Lung (tissue), 12 donors: Measurements from ENCODE around the gene URGCP. TPM values are rescaled to one million over a fixed set of nuclear protein-coding genes. Genes with fewer than 3 reads are reported as not detected.

ENCODE experiments used
- ATAC-seq: fragments of 200-7000 bp; cut with Tn5 transposase; one replicate; pipeline ENCODE4 v1.9.1; 2020; ENCODE audit warnings: moderate number of reproducible peaks; ENCODE audit not compliant: insufficient read depth, low FRiP score
- DNase-seq, 3 donors: peaks; one replicate each; pipeline ENCODE4 v3.0.0-alpha.2; 2013 to 2017
- H3K27ac ChIP-seq, 2 donors: one replicate each; pipeline ENCODE4 v1.5.1; 2013; ENCODE audit warnings: mild to moderate bottlenecking in 2 of 2, moderate library complexity in 2 of 2, control low read depth in 1 of 2, inconsistent platforms in 1 of 2, low read depth in 1 of 2, low read length in 1 of 2
- H3K27me3 ChIP-seq, 3 donors: one replicate each; pipeline ENCODE4 v1.5.1; 2013; ENCODE audit warnings: low read length in 2 of 3; ENCODE audit not compliant: control insufficient read depth in 3 of 3, insufficient read depth in 3 of 3
- H3K36me3 ChIP-seq, 4 donors: one replicate each; pipeline ENCODE4 v1.5.1; 2013; ENCODE audit warnings: low read length in 4 of 4, mild to moderate bottlenecking in 1 of 4, moderate library complexity in 1 of 4; ENCODE audit not compliant: control insufficient read depth in 4 of 4, insufficient read depth in 4 of 4
- H3K4me1 ChIP-seq, 5 donors: one replicate each; pipeline ENCODE4 v1.5.1; 2013; ENCODE audit warnings: low read length in 5 of 5, mild to moderate bottlenecking in 2 of 5, moderate library complexity in 1 of 5; ENCODE audit not compliant: control insufficient read depth in 5 of 5, insufficient read depth in 5 of 5
- H3K4me3 ChIP-seq: one replicate; pipeline ENCODE4 v1.5.1; 2013; ENCODE audit warnings: mild to moderate bottlenecking, control low read depth, moderate library complexity
- H3K9ac ChIP-seq, 2 donors: one replicate each; pipeline ENCODE4 v1.5.1; 2013; ENCODE audit warnings: low read length in 2 of 2, control low read depth in 1 of 2; ENCODE audit not compliant: insufficient read depth in 1 of 2
- H3K9me3 ChIP-seq, 4 donors: one replicate each; pipeline ENCODE4 v1.5.1; 2013; ENCODE audit warnings: low read length in 3 of 4, mild to moderate bottlenecking in 1 of 4, moderate library complexity in 1 of 4; ENCODE audit not compliant: control insufficient read depth in 4 of 4, insufficient read depth in 3 of 4
- CTCF ChIP-seq: IDR thresholded peaks from 2 replicates; pipeline ENCODE4 v1.5.1; 2012; ENCODE audit warnings: mild to moderate bottlenecking; ENCODE audit errors: control extremely low read depth, extremely low read depth
- WGBS, 2 donors: extraction: QIAGEN DNeasy Blood & Tissue Kit; methylation state at CpG; one replicate each; pipeline ENCODE4 v1.1.7; 2013; 5-methylcytosine and 5-hydroxymethylcytosine counted together
- polyA plus RNA-seq, 2 donors: library from polyadenylated mRNA; stranded (reverse); fragments of 200-250 nt; gene quantifications; one replicate each; pipeline ENCODE4 v1.2.1, GENCODE V29; 2013
- total RNA-seq, 2 donors: library from RNA; depleted of rRNA in 1 of 2; stranded (reverse); fragments of >200 nt in 1 of 2; gene quantifications; one replicate each; pipeline ENCODE4 v1.2.1, GENCODE V29; 2014 to 2021
- donor health status: control.
- donor health status: control.
- donor health status: Bipolar disorder and iron deficiency.
- donor health status: healthy.
- donor health status: DM: yes; HTN: yes; CAD: no.

Gene URGCP
- total and polyA plus RNA-seq, 4 donors: 11.8 to 25.5 (median 19.7) TPM

- DNase-seq: peak in 1 of 3 donors; percentile 14
- peaks cover 4 to 19% (median 10%) of the 10 kb centered on the region in 5 donors for H3K4me1 ChIP-seq
- H3K36me3 ChIP-seq: peaks cover 11 to 32% (median 17%) of the 10 kb centered on the region in 4 donors
- H3K4me3 ChIP-seq: no peak overlapping the region
- no peaks in the 10 kb centered on the region for H3K9me3 ChIP-seq
- ATAC-seq: no peak
- no peak overlapping the region for H3K9ac ChIP-seq
- peak overlapping the region; percentile 64 to 67 for H3K27ac ChIP-seq
- WGBS, 2 donors: 87 to 94% methylated on average over 5 of the region's 5 CpGs
- no peak for TF ChIP-seq CTCF
- H3K27me3 ChIP-seq: no peaks in the 10 kb centered on the region
These were observed 33.1 kb downstream of the URGCP start for GRCh38 chr7:43873300-43873699.

GRCh38 chr7:43872406-43873110 is 33.8 kb downstream of the URGCP start:
- Histone ChIP-seq H3K27ac (peak overlapping the region; percentile 64 to 67), H3K36me3 (peaks cover 11 to 26% (median 14%) of the 10 kb centered on the region in 4 donors), H3K27me3 (no peaks in the 10 kb centered on the region), H3K4me3 (no peak overlapping the region), H3K9me3 (no peaks in the 10 kb centered on the region), H3K4me1 (peaks cover 5 to 23% (median 9%) of the 10 kb centered on the region in 5 donors), H3K9ac (no peak overlapping the region)
- WGBS, 2 donors: 46 to 63% methylated on average over 7 of the region's 7 CpGs
- TF ChIP-seq CTCF: no peak
- ATAC-seq (no peak), DNase-seq (peak in 2 of 3 donors; percentile 15 to 65)

GRCh38 chr7:43871064-43871463 is 35.3 kb downstream of the URGCP start:
- no peak for ATAC-seq
- 89 to 91% methylated on average over 3 of the region's 3 CpGs for WGBS, 2 donors

More at GRCh38 chr7:43871064-43871463, 35.3 kb downstream of the URGCP start:
- Histone ChIP-seq H3K4me3 (no peak overlapping the region), H3K27me3 (no peaks in the 10 kb centered on the region), H3K9me3 (no peaks in the 10 kb centered on the region), H3K27ac (no peak overlapping the region), H3K4me1 (peaks cover 5 to 23% (median 9%) of the 10 kb centered on the region in 5 donors), H3K36me3 (peaks cover 11 to 23% (median 16%) of the 10 kb centered on the region in 4 donors), H3K9ac (no peak overlapping the region)
- TF ChIP-seq CTCF: no peak
- no peak for DNase-seq
